Measurements from ENCODE around the gene EIF2B4. TPM values are rescaled to one million over a fixed set of nuclear protein-coding genes. Genes with fewer than 3 reads are reported as not detected.
A peak's percentile ranks its signal among the peaks of the same experiment; 100 is the strongest.
"Not testable (repeated sequence)": the region's sequence is repeated elsewhere in the genome, so short reads cannot be mapped to it uniquely, and the experiment has no call there.

Gene EIF2B4
- total RNA-seq, 1 donor: 29.7 TPM

GRCh38 chr2:27353762-27354596 is 16.2 kb downstream of the EIF2B4 start:
- TF ChIP-seq, protein P1, sequence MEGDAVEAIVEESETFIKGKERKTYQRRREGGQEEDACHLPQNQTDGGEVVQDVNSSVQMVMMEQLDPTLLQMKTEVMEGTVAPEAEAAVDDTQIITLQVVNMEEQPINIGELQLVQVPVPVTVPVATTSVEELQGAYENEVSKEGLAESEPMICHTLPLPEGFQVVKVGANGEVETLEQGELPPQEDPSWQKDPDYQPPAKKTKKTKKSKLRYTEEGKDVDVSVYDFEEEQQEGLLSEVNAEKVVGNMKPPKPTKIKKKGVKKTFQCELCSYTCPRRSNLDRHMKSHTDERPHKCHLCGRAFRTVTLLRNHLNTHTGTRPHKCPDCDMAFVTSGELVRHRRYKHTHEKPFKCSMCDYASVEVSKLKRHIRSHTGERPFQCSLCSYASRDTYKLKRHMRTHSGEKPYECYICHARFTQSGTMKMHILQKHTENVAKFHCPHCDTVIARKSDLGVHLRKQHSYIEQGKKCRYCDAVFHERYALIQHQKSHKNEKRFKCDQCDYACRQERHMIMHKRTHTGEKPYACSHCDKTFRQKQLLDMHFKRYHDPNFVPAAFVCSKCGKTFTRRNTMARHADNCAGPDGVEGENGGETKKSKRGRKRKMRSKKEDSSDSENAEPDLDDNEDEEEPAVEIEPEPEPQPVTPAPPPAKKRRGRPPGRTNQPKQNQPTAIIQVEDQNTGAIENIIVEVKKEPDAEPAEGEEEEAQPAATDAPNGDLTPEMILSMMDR (IDR thresholded peaks at IDR 0.05; ENCODE audit: insufficient read depth, low read length): no peak
- no peak overlapping the region for H3K4me3 ChIP-seq (ENCODE audit: low read depth, low read length)
- DNase-seq (ENCODE audit: low read depth): peak; percentile 26

DNA sequence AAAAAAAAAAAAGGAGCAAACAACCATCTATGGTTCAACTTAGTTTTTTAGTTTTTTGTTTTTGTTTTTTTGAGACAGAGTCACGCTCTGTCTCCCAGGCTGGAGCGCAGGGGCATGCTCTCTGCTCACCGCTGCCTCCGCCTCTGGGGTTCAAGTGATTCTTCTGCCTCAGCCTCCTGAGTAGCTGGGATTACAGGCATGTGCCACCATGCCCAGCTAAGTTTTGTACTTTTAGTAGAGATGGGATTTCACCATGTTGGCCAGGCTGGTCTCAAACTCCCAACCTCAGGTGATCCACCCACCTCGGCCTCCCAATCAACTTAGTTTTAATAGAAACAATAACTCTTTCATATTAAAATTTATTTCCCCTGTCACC is 16.8 kb downstream of the EIF2B4 start:
- H3K4me3 ChIP-seq (ENCODE audit: low read depth, low read length); DNase-seq (ENCODE audit: low read depth): not testable (repeated sequence)

- no peak for DNase-seq (ENCODE audit: low read depth)
- TF ChIP-seq, protein P1 (IDR thresholded peaks at IDR 0.05; ENCODE audit: insufficient read depth, low read length): no peak
- H3K4me3 ChIP-seq (ENCODE audit: low read depth, low read length): no peak overlapping the region
Measured at GRCh38 chr2:27351802-27352598, 18.1 kb downstream of the EIF2B4 start.

GRCh38 chr2:27350106-27350693 is 19.9 kb downstream of the EIF2B4 start:
- no peak overlapping the region for H3K4me3 ChIP-seq (ENCODE audit: low read depth, low read length)
- no peak for DNase-seq (ENCODE audit: low read depth)
- TF ChIP-seq, protein P1 (IDR thresholded peaks at IDR 0.05; ENCODE audit: insufficient read depth, low read length): no peak

- TF ChIP-seq, protein P1 (IDR thresholded peaks at IDR 0.05; ENCODE audit: insufficient read depth, low read length): no peak
- H3K4me3 ChIP-seq (ENCODE audit: low read depth, low read length): no peak overlapping the region
- DNase-seq (ENCODE audit: low read depth): no peak
Measured at GRCh38 chr2:27347641-27348040, 22.5 kb downstream of the EIF2B4 start.

- H3K4me3 ChIP-seq (ENCODE audit: low read depth, low read length): no peak overlapping the region
- no peak for DNase-seq (ENCODE audit: low read depth)
- TF ChIP-seq, protein P1 (IDR thresholded peaks at IDR 0.05; ENCODE audit: insufficient read depth, low read length): no peak
Measured at GRCh38 chr2:27336173-27336572, 34.0 kb downstream of the EIF2B4 start.

GRCh38 chr2:27335311-27335710 is 34.8 kb downstream of the EIF2B4 start:
- no peak for DNase-seq (ENCODE audit: low read depth)

More at GRCh38 chr2:27335311-27335710, 34.8 kb downstream of the EIF2B4 start:
- H3K4me3 ChIP-seq (ENCODE audit: low read depth, low read length): no peak overlapping the region
- TF ChIP-seq, protein P1 (IDR thresholded peaks at IDR 0.05; ENCODE audit: insufficient read depth, low read length): no peak

All from fibroblast of the aortic adventitia (primary cell).